Activated gamma-delta T cell (primary cell): ENCODE measurements around the gene FBXL19.
"Not testable (repeated sequence)": the region's sequence is repeated elsewhere in the genome, so short reads cannot be mapped to it uniquely, and the experiment has no call there.

Experiments used
- DNase-seq: peaks from one replicate; lab custom pipeline; 2025; lab: John Stamatoyannopoulos, UW
- total RNA-seq, 2 donors: gene quantifications; one replicate each; lab custom pipeline; 2026; lab: John Stamatoyannopoulos, UW

FBXL19 gene
- total RNA-seq: 32.4 to 34.5 reads per million in 2 donors

- no peak for DNase-seq
These were observed at the start of gene FBXL19 for GRCh38 chr16:30923554-30924075. Gene FBXL19 (plus strand): TSS chr16:30923572. CDS start chr16:30925755, 2,183 bp downstream.

DNA sequence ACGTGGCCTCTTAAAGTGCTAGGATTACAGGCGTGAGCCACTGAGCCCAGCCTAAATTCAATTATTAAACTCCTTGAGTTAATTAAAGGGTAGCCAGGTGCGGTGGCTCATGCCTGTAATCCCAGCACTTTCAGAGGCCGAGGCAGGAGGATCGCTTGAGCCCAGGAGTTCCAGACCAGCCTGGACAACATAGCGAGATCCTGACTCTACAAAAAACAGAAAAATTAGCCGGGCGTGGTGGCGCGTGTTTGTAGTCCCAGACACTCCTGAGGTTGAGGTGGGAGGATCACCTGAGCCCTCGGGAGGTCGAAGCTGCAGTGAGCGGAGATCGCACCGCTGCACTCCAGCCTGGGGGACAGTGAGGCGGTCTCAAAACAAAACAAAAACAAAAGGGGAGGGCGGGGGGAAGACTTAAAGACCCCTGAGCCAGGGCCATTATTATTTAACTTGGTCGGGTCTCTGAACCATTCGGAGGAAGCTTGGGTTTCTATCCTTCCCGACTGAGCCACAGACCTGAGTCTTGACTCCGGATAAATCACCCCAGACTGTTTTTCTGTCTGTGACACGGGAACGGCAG is 49.0 kb upstream of the FBXL19 start:
- DNase-seq: no peak

DNA sequence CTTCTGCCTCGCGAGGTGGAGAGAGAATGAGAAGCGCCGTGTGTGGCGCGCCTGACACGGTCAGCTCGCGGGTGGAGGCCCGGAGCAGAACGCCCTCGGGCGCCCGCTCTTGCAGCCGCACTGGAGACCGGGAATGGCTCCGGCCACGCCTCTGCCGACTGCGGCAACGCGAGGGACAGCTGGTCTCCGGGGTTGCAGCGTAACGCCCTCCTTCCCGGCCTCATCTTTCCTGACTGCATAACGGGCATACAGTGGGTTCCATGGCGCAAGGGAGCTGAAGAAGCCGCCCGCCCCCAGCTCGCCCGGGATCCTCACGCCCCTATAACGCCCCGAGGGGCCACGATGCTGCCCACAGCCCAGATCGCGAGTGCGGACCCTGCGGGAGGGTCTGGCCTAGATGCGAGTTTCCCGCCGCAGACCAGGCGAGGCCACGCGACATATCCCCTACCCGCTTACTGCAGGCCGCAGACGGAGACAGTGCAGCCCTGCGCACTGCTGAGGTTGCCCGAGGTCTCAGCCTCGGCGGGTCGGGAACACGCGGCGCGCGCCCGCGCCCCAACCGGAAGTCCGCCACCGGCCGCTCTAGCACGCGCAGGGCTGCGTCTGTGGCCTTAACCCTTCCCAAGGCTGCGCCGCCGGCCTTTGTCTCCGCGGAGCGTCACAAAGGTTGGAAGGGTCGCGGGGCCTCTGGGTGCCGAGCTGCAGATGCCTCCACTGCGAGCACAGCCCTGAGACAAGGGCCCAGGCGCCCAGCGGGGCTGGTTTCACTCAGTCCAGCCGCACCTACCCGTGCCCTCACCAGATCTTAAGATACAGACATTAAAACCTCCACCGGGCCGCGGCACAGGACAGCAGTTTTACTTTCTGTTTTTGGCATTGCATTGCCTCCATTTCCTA is 48.3 kb upstream of the FBXL19 start:
- DNase-seq: peak; percentile 76

DNA sequence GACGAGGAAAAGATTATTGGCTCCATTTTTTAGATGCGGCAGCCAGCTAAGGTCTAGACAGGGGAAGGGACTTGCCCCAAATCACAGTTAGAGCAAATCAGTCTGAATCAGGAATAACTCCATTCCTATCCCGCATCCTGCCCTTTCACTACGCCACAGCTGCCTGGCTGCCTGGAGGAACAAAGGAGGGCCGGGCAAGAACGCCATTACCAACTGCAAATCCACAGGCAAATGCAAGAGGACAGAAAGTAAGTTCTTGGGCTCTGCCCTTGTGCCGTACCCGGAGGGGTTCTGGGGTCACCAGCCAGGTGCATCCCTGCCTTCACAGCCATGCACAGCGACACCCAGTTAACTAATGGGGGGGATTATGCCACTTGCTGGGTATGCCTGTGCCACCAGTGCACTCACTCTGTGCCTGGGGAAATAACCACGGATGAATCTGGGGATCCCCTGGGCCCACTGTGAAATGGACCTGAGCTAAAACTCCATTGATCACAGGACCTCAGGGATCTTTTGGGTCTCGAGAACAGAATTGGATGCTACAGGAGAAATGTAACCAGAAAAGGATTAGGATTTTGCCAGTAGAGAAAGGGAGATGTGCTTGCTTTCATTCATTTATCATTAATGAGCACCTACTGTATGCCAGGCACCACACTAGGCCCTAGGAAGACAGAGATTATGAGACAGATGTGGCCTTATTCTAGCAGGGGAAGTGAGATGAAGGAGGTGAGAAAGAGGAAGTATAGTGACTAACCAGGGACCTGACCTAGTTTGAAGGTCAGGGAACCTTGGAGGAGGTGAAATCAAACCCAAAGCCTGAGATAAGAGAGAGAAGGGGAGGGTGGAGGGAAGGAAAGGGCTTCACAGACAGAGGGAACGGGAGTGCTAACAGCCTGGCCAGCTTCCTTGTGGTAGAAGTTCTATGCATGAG is 47.2 kb upstream of the FBXL19 start:
- DNase-seq: no peak

- no peak for DNase-seq
These were observed 46.5 kb upstream of the FBXL19 start for GRCh38 chr16:30876867-30877266.

DNA sequence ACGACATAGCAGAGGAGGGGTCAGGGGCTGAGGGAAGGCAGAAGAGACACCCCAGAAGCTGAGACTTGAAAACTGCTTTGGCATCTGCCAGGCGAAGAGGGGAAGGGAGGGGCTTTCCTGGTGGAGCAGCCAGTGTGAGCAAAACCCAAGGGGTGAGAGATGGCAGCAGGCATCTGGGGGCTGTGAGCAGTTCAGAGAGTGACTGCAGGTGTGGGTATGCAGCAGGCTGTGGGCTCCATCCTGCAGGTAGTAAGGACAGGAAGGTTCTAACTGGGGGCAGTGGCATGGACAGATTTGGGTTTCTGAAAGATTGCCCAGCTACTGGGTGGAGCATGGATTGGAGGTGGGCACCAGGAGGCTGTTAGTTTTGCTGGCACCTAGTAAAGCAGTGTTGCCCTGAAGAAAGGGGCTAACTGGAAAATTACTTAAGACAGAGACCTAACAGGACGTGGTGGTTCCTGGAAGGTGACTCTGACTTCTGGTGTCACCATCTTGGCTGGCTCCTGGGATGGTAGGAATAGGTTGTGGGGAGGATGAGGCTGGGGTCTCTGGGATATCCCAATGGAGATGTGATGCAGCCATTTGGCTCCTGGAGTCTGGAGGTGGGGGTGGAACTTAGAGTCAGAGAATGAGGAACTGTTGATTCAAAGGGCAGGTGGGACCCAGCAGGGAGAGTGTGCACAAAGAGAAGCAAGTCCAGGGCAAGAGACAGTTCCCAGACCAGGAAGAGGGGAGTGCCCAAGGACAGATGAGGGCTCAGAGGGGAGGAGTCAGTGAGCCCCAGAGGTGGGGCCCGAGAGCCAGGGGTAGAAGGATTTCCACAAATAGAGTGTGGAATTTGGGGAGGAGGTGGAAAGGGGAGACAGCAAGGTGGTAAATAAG is 40.7 kb upstream of the FBXL19 start:
- no peak for DNase-seq

- DNase-seq: no peak
These were observed 38.6 kb upstream of the FBXL19 start for GRCh38 chr16:30884760-30885159.

- no peak for DNase-seq
These were observed 38.2 kb upstream of the FBXL19 start for GRCh38 chr16:30885196-30885595.

DNA sequence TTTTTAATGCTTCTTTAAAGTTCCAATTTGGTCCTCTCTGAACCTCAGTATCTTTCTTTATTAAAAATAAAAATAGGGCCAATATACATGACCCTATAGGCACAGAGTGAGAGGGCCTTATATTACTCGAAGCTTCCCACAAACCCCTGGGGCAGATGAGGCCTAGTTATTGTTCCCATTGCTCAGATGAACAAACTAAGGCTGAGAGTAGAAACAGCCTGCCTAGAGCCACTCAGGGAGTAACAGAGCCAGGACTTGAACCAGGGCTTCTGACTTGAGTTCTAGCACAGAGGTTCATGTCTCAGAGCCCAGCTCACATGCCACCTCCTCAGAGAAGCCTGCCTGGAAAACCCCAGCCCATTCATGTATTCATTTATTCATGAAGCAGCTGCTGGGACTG is 37.2 kb upstream of the FBXL19 start:
- no peak for DNase-seq

GRCh38 chr16:30887927-30888326 is 35.4 kb upstream of the FBXL19 start:
- no peak for DNase-seq

DNA sequence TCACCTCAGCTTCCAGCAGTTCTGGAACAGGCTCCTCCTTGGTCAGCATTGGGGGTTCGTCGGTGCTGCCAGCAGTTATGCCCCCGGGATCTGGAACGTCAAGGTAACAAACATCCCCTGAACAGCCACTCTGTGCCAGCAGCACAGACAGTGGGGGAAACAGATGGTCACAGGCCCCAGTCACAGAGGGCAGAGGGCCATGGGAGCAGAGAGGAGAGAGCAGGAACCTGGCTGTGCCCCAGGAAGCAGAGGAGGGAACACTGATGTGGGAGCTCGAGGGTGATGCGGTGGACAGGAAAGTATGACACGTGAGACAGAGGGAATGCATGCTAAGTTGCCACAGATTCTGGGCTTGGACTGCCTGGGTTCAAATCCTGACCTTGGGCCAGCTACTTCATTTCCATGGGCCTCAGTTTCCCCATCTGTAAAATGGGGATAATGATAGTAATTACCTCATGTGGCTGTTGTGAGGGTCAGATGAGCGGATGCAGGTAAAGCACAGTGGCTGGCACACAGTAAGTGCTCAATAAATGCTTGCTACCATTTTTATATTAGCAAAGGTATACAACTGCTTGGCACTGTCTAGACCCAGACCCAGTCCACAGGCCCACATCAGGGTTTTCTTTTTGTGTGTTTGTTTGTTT is 34.4 kb upstream of the FBXL19 start:
- DNase-seq: no peak

- DNase-seq: no peak
These were observed 33.7 kb upstream of the FBXL19 start for GRCh38 chr16:30889721-30890120.

DNA sequence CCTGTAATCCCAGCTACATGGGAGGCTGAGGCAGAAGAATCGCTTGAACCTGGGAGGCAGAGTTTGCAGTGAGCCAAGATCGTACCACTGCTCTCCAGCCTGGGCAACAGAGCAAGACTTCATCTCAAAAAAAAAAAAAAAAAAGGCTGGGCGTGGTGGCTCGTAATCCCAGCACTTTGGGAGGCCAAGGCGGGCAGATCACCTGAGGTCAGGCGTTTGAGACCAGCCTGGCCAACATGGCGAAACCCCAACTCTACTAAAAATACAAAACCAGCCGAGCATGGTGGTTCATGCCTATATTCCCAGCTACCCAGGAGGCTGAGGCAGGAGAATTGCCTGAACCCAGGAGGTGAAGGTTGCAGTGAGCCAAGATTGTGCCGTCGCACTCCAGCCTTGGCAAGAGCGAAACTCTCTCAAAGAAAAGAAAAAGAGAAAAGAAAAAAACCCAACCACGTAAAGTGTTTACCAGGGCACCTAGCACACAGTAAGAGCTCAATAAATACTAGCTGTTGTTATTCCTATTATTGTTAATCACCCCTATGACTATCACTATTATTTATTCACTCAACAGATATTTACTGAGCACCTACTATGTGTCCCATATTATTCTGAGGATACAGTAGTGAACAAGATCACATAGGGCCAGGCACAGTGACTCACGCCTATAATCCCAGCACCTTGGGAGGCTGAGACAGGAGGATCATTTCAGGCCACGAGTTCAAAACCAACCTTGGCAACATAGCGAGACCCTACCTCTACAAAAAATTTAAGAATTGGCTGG is 32.1 kb upstream of the FBXL19 start:
- not testable (repeated sequence) for DNase-seq

GRCh38 chr16:30892670-30893416 is 30.5 kb upstream of the FBXL19 start:
- DNase-seq: no peak

GRCh38 chr16:30893417-30893743 is 30.0 kb upstream of the FBXL19 start:
- DNase-seq: no peak

- DNase-seq: peak; percentile 72
These were observed 29.4 kb upstream of the FBXL19 start, which contains the start of gene BCL7C for GRCh38 chr16:30893744-30894539. Gene BCL7C (minus strand): TSS chr16:30894077. CDS start chr16:30893944, 133 bp downstream.

GRCh38 chr16:30894540-30895368 is 28.6 kb upstream of the FBXL19 start:
- no peak for DNase-seq
